ENCODE results near the gene FAR2. TPM values are rescaled to one million over a fixed set of nuclear protein-coding genes. Genes with fewer than 3 reads are reported as not detected.

The FAR2 gene
- total RNA-seq, 1 donor from 2014 or later = 3.9 TPM

DNA sequence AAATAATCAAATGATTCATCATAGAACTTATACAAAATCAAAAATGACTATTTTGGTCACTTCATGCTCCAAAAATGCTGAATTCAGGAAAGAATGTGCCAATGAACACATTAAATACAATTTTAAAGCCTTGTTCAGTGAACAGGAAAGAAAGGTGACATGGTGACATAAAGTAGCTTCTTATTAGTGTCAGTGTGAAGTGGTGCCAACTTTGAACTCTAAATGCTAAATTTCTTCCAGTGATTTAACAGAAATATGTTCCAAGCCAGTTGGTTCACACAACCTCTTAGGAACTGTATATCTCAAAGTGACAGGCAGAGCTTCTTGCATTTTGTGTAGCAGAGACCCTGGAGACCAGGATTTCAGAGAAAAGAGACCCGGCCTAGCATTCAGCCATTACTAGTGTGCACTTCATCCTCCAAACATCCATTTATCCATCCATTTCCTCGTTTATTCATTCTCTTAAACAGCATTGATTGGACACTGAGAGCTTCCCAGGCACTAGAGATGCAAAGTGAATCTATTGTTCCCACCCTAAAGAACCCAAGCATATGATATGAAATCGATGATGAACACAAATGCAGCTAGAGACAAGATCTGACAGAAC is 95.2 kb downstream of the FAR2 start:
- Mint-ChIP-seq H3K27ac (ENCODE audit: unreplicated experiment) (no peak overlapping the region), H3K4me3 (ENCODE audit: unreplicated experiment) (no peak overlapping the region), H3K36me3 (ENCODE audit: low read depth, unreplicated experiment) (no peaks in the 10 kb centered on the region), H3K27me3 (ENCODE audit: low read depth, unreplicated experiment) (no peaks in the 10 kb centered on the region), H3K9me3 (ENCODE audit: unreplicated experiment) (peaks cover 3% of the 10 kb centered on the region), H3K4me1 (ENCODE audit: low read depth, unreplicated experiment) (peaks cover 10% of the 10 kb centered on the region)
- no peaks in the 10 kb centered on the region for H3K36me3 ChIP-seq (ENCODE audit: insufficient read depth, low read length)
- peaks cover 13% of the 10 kb centered on the region for H3K4me1 ChIP-seq (ENCODE audit: insufficient read depth, low read length)
- H2AFZ ChIP-seq (ENCODE audit: low read depth, low read length) = no peak overlapping the region
- DNase-seq (ENCODE audit: low read depth) = no peak
- H3K4me3 ChIP-seq (ENCODE audit: insufficient read depth, low read depth, low read length) = no peak overlapping the region
- H3K9me3 ChIP-seq (ENCODE audit: insufficient read depth, low read depth, low read length) = no peaks in the 10 kb centered on the region
- H4K20me1 ChIP-seq (ENCODE audit: insufficient read depth, low read length) = no peaks in the 10 kb centered on the region
- H3K27me3 ChIP-seq (ENCODE audit: insufficient read depth, low read length) = no peaks in the 10 kb centered on the region
- H3K4me2 ChIP-seq (ENCODE audit: low read length) = no peak overlapping the region
- H3K9ac ChIP-seq (ENCODE audit: low read length) = no peak overlapping the region
- no peak overlapping the region for H3K27ac ChIP-seq (ENCODE audit: low read depth, low read length)
- no peaks in the 10 kb centered on the region for H3K79me2 ChIP-seq (ENCODE audit: insufficient read depth, low read length)
- FAIRE-seq = no peak
- no peak for TF ChIP-seq EZH2 (IDR thresholded peaks at IDR 0.05; ENCODE audit: insufficient read depth, low read length)
- TF ChIP-seq, protein P1, sequence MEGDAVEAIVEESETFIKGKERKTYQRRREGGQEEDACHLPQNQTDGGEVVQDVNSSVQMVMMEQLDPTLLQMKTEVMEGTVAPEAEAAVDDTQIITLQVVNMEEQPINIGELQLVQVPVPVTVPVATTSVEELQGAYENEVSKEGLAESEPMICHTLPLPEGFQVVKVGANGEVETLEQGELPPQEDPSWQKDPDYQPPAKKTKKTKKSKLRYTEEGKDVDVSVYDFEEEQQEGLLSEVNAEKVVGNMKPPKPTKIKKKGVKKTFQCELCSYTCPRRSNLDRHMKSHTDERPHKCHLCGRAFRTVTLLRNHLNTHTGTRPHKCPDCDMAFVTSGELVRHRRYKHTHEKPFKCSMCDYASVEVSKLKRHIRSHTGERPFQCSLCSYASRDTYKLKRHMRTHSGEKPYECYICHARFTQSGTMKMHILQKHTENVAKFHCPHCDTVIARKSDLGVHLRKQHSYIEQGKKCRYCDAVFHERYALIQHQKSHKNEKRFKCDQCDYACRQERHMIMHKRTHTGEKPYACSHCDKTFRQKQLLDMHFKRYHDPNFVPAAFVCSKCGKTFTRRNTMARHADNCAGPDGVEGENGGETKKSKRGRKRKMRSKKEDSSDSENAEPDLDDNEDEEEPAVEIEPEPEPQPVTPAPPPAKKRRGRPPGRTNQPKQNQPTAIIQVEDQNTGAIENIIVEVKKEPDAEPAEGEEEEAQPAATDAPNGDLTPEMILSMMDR (IDR thresholded peaks at IDR 0.05; ENCODE audit: insufficient read depth, low read depth, low read length) = no peak

- Histone ChIP-seq H2AFZ (ENCODE audit: low read depth, low read length) (no peak overlapping the region), H3K9me3 (ENCODE audit: insufficient read depth, low read depth, low read length) (no peaks in the 10 kb centered on the region), H3K27me3 (ENCODE audit: insufficient read depth, low read length) (no peaks in the 10 kb centered on the region), H3K9ac (ENCODE audit: low read length) (no peak overlapping the region), H3K79me2 (ENCODE audit: insufficient read depth, low read length) (no peaks in the 10 kb centered on the region), H3K4me2 (ENCODE audit: low read length) (no peak overlapping the region), H4K20me1 (ENCODE audit: insufficient read depth, low read length) (no peaks in the 10 kb centered on the region), H3K4me1 (ENCODE audit: insufficient read depth, low read length) (peaks cover 11% of the 10 kb centered on the region), H3K36me3 (ENCODE audit: insufficient read depth, low read length) (no peaks in the 10 kb centered on the region), H3K27ac (ENCODE audit: low read depth, low read length) (no peak overlapping the region), H3K4me3 (ENCODE audit: insufficient read depth, low read depth, low read length) (no peak overlapping the region)
- Mint-ChIP-seq H3K9me3 (ENCODE audit: unreplicated experiment) (peaks cover 4% of the 10 kb centered on the region), H3K27me3 (ENCODE audit: low read depth, unreplicated experiment) (no peaks in the 10 kb centered on the region), H3K27ac (ENCODE audit: unreplicated experiment) (no peak overlapping the region), H3K4me1 (ENCODE audit: low read depth, unreplicated experiment) (peaks cover 10% of the 10 kb centered on the region), H3K4me3 (ENCODE audit: unreplicated experiment) (no peak overlapping the region), H3K36me3 (ENCODE audit: low read depth, unreplicated experiment) (no peaks in the 10 kb centered on the region)
- FAIRE-seq = no peak
- no peak for TF ChIP-seq EZH2 (IDR thresholded peaks at IDR 0.05; ENCODE audit: insufficient read depth, low read length)
- TF ChIP-seq, protein P1 (IDR thresholded peaks at IDR 0.05; ENCODE audit: insufficient read depth, low read depth, low read length) = no peak
- DNase-seq (ENCODE audit: low read depth) = peak; percentile 29
These were observed 96.2 kb downstream of the FAR2 start for GRCh38 chr12:29245246-29245645.

GRCh38 chr12:29249930-29250329 is 100.9 kb downstream of the FAR2 start:
- Histone ChIP-seq H3K36me3 (ENCODE audit: insufficient read depth, low read length) (no peaks in the 10 kb centered on the region), H4K20me1 (ENCODE audit: insufficient read depth, low read length) (no peaks in the 10 kb centered on the region), H3K27me3 (ENCODE audit: insufficient read depth, low read length) (no peaks in the 10 kb centered on the region), H3K27ac (ENCODE audit: low read depth, low read length) (no peak overlapping the region), H3K4me2 (ENCODE audit: low read length) (no peak overlapping the region), H3K9ac (ENCODE audit: low read length) (no peak overlapping the region), H3K4me3 (ENCODE audit: insufficient read depth, low read depth, low read length) (no peak overlapping the region), H3K9me3 (ENCODE audit: insufficient read depth, low read depth, low read length) (no peaks in the 10 kb centered on the region), H2AFZ (ENCODE audit: low read depth, low read length) (no peak overlapping the region), H3K79me2 (ENCODE audit: insufficient read depth, low read length) (no peaks in the 10 kb centered on the region), H3K4me1 (ENCODE audit: insufficient read depth, low read length) (no peaks in the 10 kb centered on the region)
- DNase-seq (ENCODE audit: low read depth) = no peak
- TF ChIP-seq EZH2 (IDR thresholded peaks at IDR 0.05; ENCODE audit: insufficient read depth, low read length) = no peak
- TF ChIP-seq, protein P1 (IDR thresholded peaks at IDR 0.05; ENCODE audit: insufficient read depth, low read depth, low read length) = no peak
- no peaks in the 10 kb centered on the region for H3K27me3 Mint-ChIP-seq (ENCODE audit: low read depth, unreplicated experiment)
- no peak for FAIRE-seq
- H3K27ac Mint-ChIP-seq (ENCODE audit: unreplicated experiment) = no peak overlapping the region
- no peaks in the 10 kb centered on the region for H3K36me3 Mint-ChIP-seq (ENCODE audit: low read depth, unreplicated experiment)
- no peak overlapping the region for H3K4me3 Mint-ChIP-seq (ENCODE audit: unreplicated experiment)
- peaks cover 4% of the 10 kb centered on the region for H3K9me3 Mint-ChIP-seq (ENCODE audit: unreplicated experiment)
- no peaks in the 10 kb centered on the region for H3K4me1 Mint-ChIP-seq (ENCODE audit: low read depth, unreplicated experiment)
